Keratinocyte (primary cell): ENCODE data around the gene TMEM115. TPM values are rescaled to one million over a fixed set of nuclear protein-coding genes. Genes with fewer than 3 reads are reported as not detected.

Experiments
- DNase-seq: peaks from one replicate; pipeline ENCODE4 v3.0.0-alpha.2; 2011; ENCODE audit warnings: low read depth, missing footprints, low spot score
- FAIRE-seq: peaks from 2 replicates; lab custom pipeline; 2011; peaks lifted over from hg19 to GRCh38; lab: Jason Lieb, UNC
- H2AFZ ChIP-seq: 2 replicates; pipeline ENCODE4 v1.6.0; 2012; ENCODE audit warnings: low read length, control low read depth, inconsistent platforms; ENCODE audit not compliant: control insufficient read depth
- H3K27ac ChIP-seq: 2 replicates; pipeline ENCODE4 v1.5.1; 2011; ENCODE audit warnings: low read length; ENCODE audit not compliant: control insufficient read depth, insufficient read depth
- H3K27me3 ChIP-seq: 3 replicates; pipeline ENCODE4 v1.6.0; 2011; ENCODE audit warnings: low read length; ENCODE audit not compliant: control insufficient read depth, insufficient read depth; ENCODE audit errors: extremely low read depth
- H3K36me3 ChIP-seq, 2 experiments: 2 replicates in 1 of 2; 3 replicates in 1 of 2; pipeline ENCODE4 v1.5.1; 2011; ENCODE audit warnings: low read length in 2 of 2, mild to moderate bottlenecking in 1 of 2; ENCODE audit not compliant: control insufficient read depth in 2 of 2, insufficient read depth in 2 of 2; ENCODE audit errors: extremely low read depth in 1 of 2
- H3K4me1 ChIP-seq: 3 replicates; pipeline ENCODE4 v1.5.1; 2011; ENCODE audit warnings: low read length; ENCODE audit not compliant: control insufficient read depth, insufficient read depth; ENCODE audit errors: extremely low read depth
- H3K4me2 ChIP-seq: 3 replicates; pipeline ENCODE4 v1.6.0; 2011; ENCODE audit warnings: low read depth, low read length; ENCODE audit not compliant: control insufficient read depth, insufficient read depth; ENCODE audit errors: extremely low read depth
- H3K4me3 ChIP-seq, 3 experiments: fragments of 200-600 bp in 1 of 3; sonication (generic) in 1 of 3; 2 replicates in 2 of 3; 3 replicates in 1 of 3; pipeline ENCODE4 v1.5.1; 2011 to 2016; ENCODE audit warnings: low read length in 3 of 3, mild to moderate bottlenecking in 3 of 3, control low read depth in 2 of 3, inconsistent platforms in 1 of 3, low read depth in 1 of 3, mixed read lengths in 1 of 3, mixed run types in 1 of 3, moderate library complexity in 1 of 3; ENCODE audit not compliant: control insufficient read depth in 2 of 3, insufficient read depth in 2 of 3; ENCODE audit errors: extremely low read depth in 1 of 3
- H3K79me2 ChIP-seq: 2 replicates; pipeline ENCODE4 v1.6.0; 2012; ENCODE audit warnings: low read length; ENCODE audit not compliant: control insufficient read depth, insufficient read depth
- H3K9ac ChIP-seq: 3 replicates; pipeline ENCODE4 v1.6.0; 2011; ENCODE audit warnings: low read length; ENCODE audit not compliant: control insufficient read depth, insufficient read depth; ENCODE audit errors: extremely low read depth
- H3K9me1 ChIP-seq: 3 replicates; pipeline ENCODE4 v1.6.0; 2011; ENCODE audit warnings: low read length; ENCODE audit not compliant: control insufficient read depth, insufficient read depth; ENCODE audit errors: extremely low read depth
- H3K9me3 ChIP-seq: 2 replicates; pipeline ENCODE4 v1.5.1; 2012; ENCODE audit warnings: low read depth, low read length; ENCODE audit not compliant: control insufficient read depth
- H4K20me1 ChIP-seq: 3 replicates; pipeline ENCODE4 v1.6.0; 2011; ENCODE audit warnings: low read length; ENCODE audit not compliant: control insufficient read depth, insufficient read depth; ENCODE audit errors: extremely low read depth
- CTCF ChIP-seq, 3 experiments: IDR thresholded peaks in 1 of 3; conservative IDR thresholded peaks in 1 of 3; optimal IDR thresholded peaks in 1 of 3; 2 replicates in 2 of 3; 3 replicates in 1 of 3; pipeline versions ENCODE3 to v1.5.1; 2011; ENCODE audit warnings: low read length in 3 of 3, mild to moderate bottlenecking in 3 of 3, moderate library complexity in 2 of 3, control low read depth in 1 of 3, inconsistent platforms in 1 of 3; ENCODE audit not compliant: insufficient read depth in 2 of 3; ENCODE audit errors: extremely low read depth in 1 of 3
- EZH2 ChIP-seq: IDR thresholded peaks from one replicate; pipeline ENCODE4 v1.6.1; 2012; ENCODE audit warnings: inconsistent platforms, mild to moderate bottlenecking, low read length, moderate library complexity
- dilution Hi-C: fragments of 300-500 bp; cut with MboI; formaldehyde crosslinking; loops from one replicate; pipeline ENCODE4 v1.7.0; 2020; ENCODE audit warnings: low sequenced_read_pairs; ENCODE audit not compliant: extremely low pct_ligation_motif_present
- polyA plus RNA-seq, 5 experiments: library from polyadenylated mRNA; depleted of rRNA in 3 of 5; stranded (reverse) in 3 of 5; stranded (forward) in 1 of 5; unstranded in 1 of 5; fragments of >200 nt; gene quantifications; 1 replicate in 1 of 5; 2 replicates in 3 of 5; 3 replicates in 1 of 5; pipeline versions ENCODE4 v1.2.1 to v1.2.3, GENCODE V29; 2011 to 2012; ENCODE audit warnings: missing spikeins in 2 of 5, low read depth in 1 of 5, low replicate concordance in 1 of 5

TMEM115 gene
- polyA plus RNA-seq, 1 donor (not counting 4 experiments of a cell fraction or from before 2014, with no cell fraction given): 22.4 TPM

DNA sequence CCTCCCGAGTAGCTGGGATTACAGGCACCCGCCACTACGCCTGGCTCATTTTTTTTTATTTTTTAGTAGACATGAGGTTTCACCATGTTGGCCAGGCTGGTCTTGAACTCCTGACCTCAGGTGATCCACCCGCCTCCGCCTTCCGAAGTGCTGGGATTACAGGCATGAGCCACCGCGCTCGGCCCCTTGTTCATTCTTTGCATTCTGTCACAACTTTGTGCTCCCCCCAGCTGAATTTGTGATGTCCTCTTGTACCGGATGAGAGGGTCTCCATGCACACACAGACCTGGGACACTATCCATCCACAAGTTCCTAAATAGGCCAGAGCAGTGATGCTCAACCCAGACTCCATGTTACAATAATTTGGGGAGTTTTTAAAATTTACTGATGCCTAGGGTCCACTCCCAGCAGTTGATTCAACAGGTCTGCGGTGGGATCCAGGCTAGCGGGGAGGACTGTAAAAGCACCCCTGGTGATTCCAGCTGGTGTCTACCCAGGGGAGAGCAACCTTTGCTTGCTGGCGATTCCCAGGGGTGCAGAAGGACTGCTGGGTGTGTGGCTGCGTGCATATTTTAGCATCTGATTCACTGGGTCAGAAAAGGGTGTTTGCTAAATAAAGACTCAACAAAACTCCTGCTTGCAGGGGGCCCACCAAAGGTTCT is 19.7 kb downstream of the TMEM115 start:
- FAIRE-seq: peak; percentile 5
- peaks cover 29% of the 10 kb centered on the region for H3K79me2 ChIP-seq
- no peaks in the 10 kb centered on the region for H3K9me1 ChIP-seq
- peak overlapping the region; percentile 61 for H3K27ac ChIP-seq
- peaks cover 1% of the 10 kb centered on the region in 2 experiments for H3K36me3 ChIP-seq
- no peak for DNase-seq
- peak overlapping the region; percentile 44 to 74 (median 69) for H3K4me3 ChIP-seq
- H3K4me2 ChIP-seq: peak overlapping the region; percentile 92
- no peak for TF ChIP-seq CTCF (optimal IDR thresholded peaks at IDR 0.05 in 1 of 3, IDR thresholded peaks at IDR 0.05 in 1 of 3, conservative IDR thresholded peaks at IDR 0.05 in 1 of 3; ENCODE audit: extremely low read depth in 1 of 3, insufficient read depth in 2 of 3, low read length in 3 of 3)
- TF ChIP-seq EZH2: no peak
- H4K20me1 ChIP-seq: no peaks in the 10 kb centered on the region
- H3K4me1 ChIP-seq: peaks cover 46% of the 10 kb centered on the region
- no peak overlapping the region for H2AFZ ChIP-seq
- no peaks in the 10 kb centered on the region for H3K27me3 ChIP-seq
- H3K9me3 ChIP-seq: no peaks in the 10 kb centered on the region
- dilution Hi-C loops: no loop called here
- peak overlapping the region; percentile 71 for H3K9ac ChIP-seq

GRCh38 chr3:50338965-50339364 is 20.4 kb downstream of the TMEM115 start:
- H3K4me2 ChIP-seq: peak overlapping the region; percentile 7
- H3K4me1 ChIP-seq: peaks cover 49% of the 10 kb centered on the region
- no peak for TF ChIP-seq CTCF (optimal IDR thresholded peaks at IDR 0.05 in 1 of 3, IDR thresholded peaks at IDR 0.05 in 1 of 3, conservative IDR thresholded peaks at IDR 0.05 in 1 of 3; ENCODE audit: extremely low read depth in 1 of 3, insufficient read depth in 2 of 3, low read length in 3 of 3)
- TF ChIP-seq EZH2: no peak
- no peak overlapping the region for H2AFZ ChIP-seq
- no peak overlapping the region for H3K27ac ChIP-seq
- H4K20me1 ChIP-seq: peaks cover 2% of the 10 kb centered on the region
- peaks cover 6 to 8% of the 10 kb centered on the region in 2 experiments for H3K36me3 ChIP-seq
- H3K9me1 ChIP-seq: no peaks in the 10 kb centered on the region
- H3K9ac ChIP-seq: peak overlapping the region; percentile 19
- H3K4me3 ChIP-seq: no peak overlapping the region
- dilution Hi-C loops: no loop called here
- H3K79me2 ChIP-seq: peaks cover 35% of the 10 kb centered on the region
- DNase-seq (no peak), FAIRE-seq (no peak)
- H3K27me3 ChIP-seq: no peaks in the 10 kb centered on the region
- H3K9me3 ChIP-seq: no peaks in the 10 kb centered on the region
